Right lobe of liver (tissue), 4 donors: Measurements from ENCODE around the gene DCAF12.

ENCODE experiments used
- POLR2A ChIP-seq: fragments of 450-650 bp; IDR thresholded peaks from one replicate; pipeline ENCODE4 v1.6.1; 2017; ENCODE audit warnings: antibody characterized with exemption, mild to moderate bottlenecking
- TF ChIP-seq, protein P1 (sequence below), 4 donors: fragments of 200-600 bp in 3 of 4; fragments of 450-650 bp in 1 of 4; IDR thresholded peaks; one replicate each; pipeline versions ENCODE4 v1.5.1 to v1.8.0; 2016 to 2022; ENCODE audit warnings: antibody characterized with exemption in 4 of 4, mild to moderate bottlenecking in 2 of 4
- donor health status: DM: no; HTN: no; CAD: no.
- donor health status: DM: no; HTN: no; CAD: no.
- donor health status: DM: no; HTN: yes; CAD: no.

DNA sequence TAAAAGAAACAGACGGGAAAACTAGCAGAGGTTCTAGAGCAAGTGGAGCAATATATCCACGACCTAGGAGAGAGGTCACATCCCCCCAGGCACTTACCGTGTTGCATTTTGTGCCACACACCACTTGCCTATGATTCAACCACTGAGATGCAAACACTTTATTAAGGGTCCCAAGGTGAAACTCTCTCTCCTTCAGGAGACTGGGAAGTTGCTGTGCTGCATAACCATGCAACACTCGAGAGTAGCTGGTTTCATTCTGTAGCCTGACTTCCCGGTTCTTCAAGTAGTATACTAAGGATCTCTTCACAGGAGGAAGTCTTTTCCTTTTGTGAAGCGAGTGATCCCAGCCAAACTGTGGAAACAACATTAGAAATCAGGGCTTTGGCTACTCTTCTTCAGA is 1.6 kb downstream of the DCAF12 start:
- TF ChIP-seq, protein P1, sequence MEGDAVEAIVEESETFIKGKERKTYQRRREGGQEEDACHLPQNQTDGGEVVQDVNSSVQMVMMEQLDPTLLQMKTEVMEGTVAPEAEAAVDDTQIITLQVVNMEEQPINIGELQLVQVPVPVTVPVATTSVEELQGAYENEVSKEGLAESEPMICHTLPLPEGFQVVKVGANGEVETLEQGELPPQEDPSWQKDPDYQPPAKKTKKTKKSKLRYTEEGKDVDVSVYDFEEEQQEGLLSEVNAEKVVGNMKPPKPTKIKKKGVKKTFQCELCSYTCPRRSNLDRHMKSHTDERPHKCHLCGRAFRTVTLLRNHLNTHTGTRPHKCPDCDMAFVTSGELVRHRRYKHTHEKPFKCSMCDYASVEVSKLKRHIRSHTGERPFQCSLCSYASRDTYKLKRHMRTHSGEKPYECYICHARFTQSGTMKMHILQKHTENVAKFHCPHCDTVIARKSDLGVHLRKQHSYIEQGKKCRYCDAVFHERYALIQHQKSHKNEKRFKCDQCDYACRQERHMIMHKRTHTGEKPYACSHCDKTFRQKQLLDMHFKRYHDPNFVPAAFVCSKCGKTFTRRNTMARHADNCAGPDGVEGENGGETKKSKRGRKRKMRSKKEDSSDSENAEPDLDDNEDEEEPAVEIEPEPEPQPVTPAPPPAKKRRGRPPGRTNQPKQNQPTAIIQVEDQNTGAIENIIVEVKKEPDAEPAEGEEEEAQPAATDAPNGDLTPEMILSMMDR (IDR thresholded peaks at IDR 0.05), result no peak
- no peak for TF ChIP-seq POLR2A
